ENCODE measurements around the gene BMP6. TPM values are rescaled to one million over a fixed set of nuclear protein-coding genes. Genes with fewer than 3 reads are reported as not detected.

BMP6 gene
- total RNA-seq, 1 donor from 2014 or later = 0.41 TPM

DNA sequence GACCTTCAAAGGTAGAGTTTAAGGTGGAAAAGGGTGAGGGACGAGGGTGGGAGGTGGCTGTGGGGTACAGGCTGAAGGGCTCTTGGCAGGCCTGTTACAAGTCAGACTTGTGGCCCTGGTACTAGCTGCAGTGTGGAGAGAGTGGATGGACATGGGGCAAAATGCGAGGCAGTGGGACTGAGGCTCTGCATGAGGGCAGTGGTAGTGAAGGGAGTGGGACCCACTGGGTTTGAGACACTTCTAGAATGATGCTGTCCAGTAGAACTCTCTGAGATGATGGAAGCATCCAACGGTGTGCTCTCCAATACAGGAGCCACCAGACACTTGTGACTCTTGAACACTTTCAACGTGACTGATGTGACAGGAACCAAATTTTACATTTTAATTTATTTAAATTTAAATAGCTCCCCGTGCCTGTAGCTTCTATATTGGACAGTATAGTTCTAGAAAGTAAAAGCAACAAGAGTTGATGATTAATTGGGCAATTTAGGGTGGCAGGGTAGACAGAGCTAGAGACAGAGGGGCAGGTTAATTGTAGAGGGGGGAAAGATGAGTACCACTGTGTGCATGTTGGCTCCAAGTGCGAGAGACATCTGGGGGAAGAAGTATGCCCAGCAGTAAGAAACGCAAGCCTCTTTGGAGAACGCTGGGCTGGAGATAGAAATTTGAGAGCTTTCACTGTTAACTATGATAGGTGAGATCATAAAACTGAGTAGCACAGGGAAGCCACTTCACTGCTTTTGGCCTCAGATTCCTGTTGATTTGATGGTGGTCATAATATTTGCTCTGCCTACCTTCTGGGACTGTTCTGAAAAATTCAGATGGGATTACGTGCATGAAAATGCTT lies 107.2 kb downstream of the BMP6 start:
- Mint-ChIP-seq H3K27ac (no peak overlapping the region), H3K4me1 (peaks cover 12% of the 10 kb centered on the region), H3K4me3 (no peak overlapping the region), H3K9me3 (peaks cover 4% of the 10 kb centered on the region), H3K27me3 (ENCODE audit: insufficient read depth, low read depth) (no peaks in the 10 kb centered on the region), H3K36me3 (no peaks in the 10 kb centered on the region)
- H3K27me3 ChIP-seq = no peaks in the 10 kb centered on the region
- H3K27ac ChIP-seq = no peak overlapping the region
- no peaks in the 10 kb centered on the region for H3F3A ChIP-seq (ENCODE audit: low read depth)
- H3K9ac ChIP-seq = no peak overlapping the region
- no peaks in the 10 kb centered on the region for H3K79me2 ChIP-seq (ENCODE audit: low read depth)
- TF ChIP-seq EZH2 (IDR thresholded peaks at IDR 0.05) = no peak
- no peak for DNase-seq (ENCODE audit: low spot score)
- H2AFZ ChIP-seq (replicated peaks) = no peak overlapping the region
- peaks cover under 1% of the 10 kb centered on the region for H3K4me1 ChIP-seq
- no peaks in the 10 kb centered on the region for H3K36me3 ChIP-seq
- no peak overlapping the region for H3K4me2 ChIP-seq
- H4K20me1 ChIP-seq (ENCODE audit: low read depth) = no peaks in the 10 kb centered on the region
- no peaks in the 10 kb centered on the region for H3K9me3 ChIP-seq (ENCODE audit: low read depth)
- H3K4me3 ChIP-seq = no peak overlapping the region

DNA sequence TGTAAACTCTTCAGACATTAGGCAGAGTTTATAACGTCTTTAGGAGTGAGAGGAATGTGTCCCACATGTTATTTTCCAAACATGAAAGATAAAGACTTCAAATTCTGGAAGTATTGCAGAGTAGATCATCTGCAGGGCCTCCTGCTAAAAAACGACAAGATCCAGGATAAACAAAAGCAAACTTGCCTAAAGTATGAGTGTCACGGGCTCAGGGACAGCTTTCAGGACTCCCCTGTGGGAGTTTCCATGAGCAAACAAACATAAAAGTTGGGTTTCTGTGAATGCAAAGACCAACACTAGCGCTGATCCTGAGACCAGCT lies 107.8 kb downstream of the BMP6 start:
- TF ChIP-seq EZH2 (IDR thresholded peaks at IDR 0.05) (no peak), EZH2phosphoT487 (IDR thresholded peaks at IDR 0.05) (no peak)
- TF ChIP-seq, protein P1, sequence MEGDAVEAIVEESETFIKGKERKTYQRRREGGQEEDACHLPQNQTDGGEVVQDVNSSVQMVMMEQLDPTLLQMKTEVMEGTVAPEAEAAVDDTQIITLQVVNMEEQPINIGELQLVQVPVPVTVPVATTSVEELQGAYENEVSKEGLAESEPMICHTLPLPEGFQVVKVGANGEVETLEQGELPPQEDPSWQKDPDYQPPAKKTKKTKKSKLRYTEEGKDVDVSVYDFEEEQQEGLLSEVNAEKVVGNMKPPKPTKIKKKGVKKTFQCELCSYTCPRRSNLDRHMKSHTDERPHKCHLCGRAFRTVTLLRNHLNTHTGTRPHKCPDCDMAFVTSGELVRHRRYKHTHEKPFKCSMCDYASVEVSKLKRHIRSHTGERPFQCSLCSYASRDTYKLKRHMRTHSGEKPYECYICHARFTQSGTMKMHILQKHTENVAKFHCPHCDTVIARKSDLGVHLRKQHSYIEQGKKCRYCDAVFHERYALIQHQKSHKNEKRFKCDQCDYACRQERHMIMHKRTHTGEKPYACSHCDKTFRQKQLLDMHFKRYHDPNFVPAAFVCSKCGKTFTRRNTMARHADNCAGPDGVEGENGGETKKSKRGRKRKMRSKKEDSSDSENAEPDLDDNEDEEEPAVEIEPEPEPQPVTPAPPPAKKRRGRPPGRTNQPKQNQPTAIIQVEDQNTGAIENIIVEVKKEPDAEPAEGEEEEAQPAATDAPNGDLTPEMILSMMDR (IDR thresholded peaks at IDR 0.05) = no peak
- peaks cover 4% of the 10 kb centered on the region for H3K9me3 Mint-ChIP-seq
- H3K27me3 Mint-ChIP-seq (ENCODE audit: insufficient read depth, low read depth) = peaks cover 2% of the 10 kb centered on the region
- peaks cover 7% of the 10 kb centered on the region for H3K4me1 Mint-ChIP-seq
- Histone ChIP-seq H3K27me3 (no peaks in the 10 kb centered on the region), H3K27ac (no peak overlapping the region), H3K9ac (no peak overlapping the region), H3K9me3 (ENCODE audit: low read depth) (no peaks in the 10 kb centered on the region), H3K4me1 (no peaks in the 10 kb centered on the region), H3K36me3 (no peaks in the 10 kb centered on the region), H4K20me1 (ENCODE audit: low read depth) (no peaks in the 10 kb centered on the region), H3K79me2 (ENCODE audit: low read depth) (no peaks in the 10 kb centered on the region), H2AFZ (replicated peaks) (no peak overlapping the region), H3K4me3 (no peak overlapping the region), H3K4me2 (no peak overlapping the region), H3F3A (ENCODE audit: low read depth) (no peaks in the 10 kb centered on the region)
- no peak for DNase-seq (ENCODE audit: low spot score)
- H3K27ac Mint-ChIP-seq = no peak overlapping the region
- H3K36me3 Mint-ChIP-seq = no peaks in the 10 kb centered on the region
- no peak overlapping the region for H3K4me3 Mint-ChIP-seq

DNA sequence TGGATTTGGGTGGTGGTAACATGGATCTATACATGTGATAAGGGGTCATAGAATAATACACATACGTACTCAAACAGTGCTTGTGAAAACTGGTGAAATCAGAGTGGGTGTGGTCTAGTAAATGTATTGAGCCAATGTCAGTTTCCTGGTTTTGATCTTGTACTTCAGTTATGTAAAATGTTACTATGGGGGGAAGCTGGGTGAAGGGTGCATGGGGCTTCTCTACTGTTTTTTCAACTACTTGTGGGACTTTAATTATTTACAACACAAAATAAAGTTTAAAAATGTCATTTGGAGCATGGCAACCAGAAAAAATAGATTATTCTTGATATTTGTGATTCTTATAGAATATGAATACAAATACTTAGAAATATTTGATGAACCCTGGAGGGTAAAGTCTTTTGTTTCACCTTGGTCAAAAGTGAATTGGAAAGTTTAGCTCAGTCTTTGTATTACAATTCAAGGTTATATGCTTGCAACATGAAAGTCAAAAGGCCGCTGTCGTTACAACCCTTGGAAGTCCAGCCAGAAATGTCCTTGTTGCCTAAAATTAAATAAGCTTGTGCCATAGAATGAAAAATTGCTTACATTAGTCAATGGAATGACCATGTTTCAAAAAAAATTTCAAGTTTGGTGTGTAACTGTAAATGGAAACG lies 110.6 kb downstream of the BMP6 start:
- Mint-ChIP-seq H3K4me1 (peaks cover 3% of the 10 kb centered on the region), H3K27ac (no peak overlapping the region), H3K36me3 (no peaks in the 10 kb centered on the region), H3K27me3 (ENCODE audit: insufficient read depth, low read depth) (peaks cover 2% of the 10 kb centered on the region), H3K9me3 (no peaks in the 10 kb centered on the region), H3K4me3 (no peak overlapping the region)
- Histone ChIP-seq H3F3A (ENCODE audit: low read depth) (no peaks in the 10 kb centered on the region), H3K27me3 (no peaks in the 10 kb centered on the region), H3K79me2 (ENCODE audit: low read depth) (no peaks in the 10 kb centered on the region), H3K4me3 (no peak overlapping the region), H3K4me1 (no peaks in the 10 kb centered on the region), H4K20me1 (ENCODE audit: low read depth) (no peaks in the 10 kb centered on the region), H3K36me3 (no peaks in the 10 kb centered on the region), H3K27ac (no peak overlapping the region), H3K4me2 (no peak overlapping the region), H3K9me3 (ENCODE audit: low read depth) (no peaks in the 10 kb centered on the region), H3K9ac (no peak overlapping the region), H2AFZ (replicated peaks) (no peak overlapping the region)
- no peak for TF ChIP-seq EZH2phosphoT487 (IDR thresholded peaks at IDR 0.05)
- TF ChIP-seq EZH2 (IDR thresholded peaks at IDR 0.05) = no peak
- TF ChIP-seq, protein P1 (IDR thresholded peaks at IDR 0.05) = no peak
- no peak for DNase-seq (ENCODE audit: low spot score)
